ENCODE data around the gene PPM1F. TPM values are rescaled to one million over a fixed set of nuclear protein-coding genes. Genes with fewer than 3 reads are reported as not detected.

Gene PPM1F
- polyA plus RNA-seq, 5 donors: 37.2 to 61.4 (median 47.4) TPM

GRCh38 chr22:21961886-21962654, 9.4 kb upstream of the PPM1F start:
- no peak for DNase-seq

- DNase-seq: no peak
Observed at GRCh38 chr22:21961127-21961867, 8.6 kb upstream of the PPM1F start.

GRCh38 chr22:21960200-21961126, 7.8 kb upstream of the PPM1F start:
- no peak for DNase-seq

- no peak for DNase-seq
Observed at GRCh38 chr22:21959274-21960074, 6.8 kb upstream of the PPM1F start.

- no peak for DNase-seq
Observed at GRCh38 chr22:21958360-21959273, 6.0 kb upstream of the PPM1F start.

- DNase-seq: no peak
Observed at GRCh38 chr22:21951931-21952465, 650 bp downstream of the PPM1F start.

- no peak for DNase-seq
Observed at GRCh38 chr22:21951062-21951461, 1.6 kb downstream of the PPM1F start.

- DNase-seq: no peak
Observed at GRCh38 chr22:21949948-21950347, 2.7 kb downstream of the PPM1F start.

- DNase-seq: no peak
Observed at GRCh38 chr22:21949569-21949918, 3.1 kb downstream of the PPM1F start.

- DNase-seq: no peak
Observed at GRCh38 chr22:21948824-21949568, 3.7 kb downstream of the PPM1F start.

GRCh38 chr22:21948390-21948789, 4.3 kb downstream of the PPM1F start:
- DNase-seq: no peak

GRCh38 chr22:21947040-21948014, 5.3 kb downstream of the PPM1F start:
- no peak for DNase-seq

GRCh38 chr22:21946262-21946925, 6.3 kb downstream of the PPM1F start:
- no peak for DNase-seq

- no peak for DNase-seq
Observed at GRCh38 chr22:21945453-21946261, 7.0 kb downstream of the PPM1F start.

- DNase-seq: no peak
Observed at GRCh38 chr22:21944871-21945270, 7.8 kb downstream of the PPM1F start.
